HCT116 (cell line): ENCODE results near the gene WDR17.

Experiments used
- CTCF ChIP-seq, 3 experiments: fragments of 200-600 bp in 1 of 3; sonication (generic) in 1 of 3; IDR thresholded peaks in 2 of 3; conservative IDR thresholded peaks in 1 of 3; 2 replicates each; pipeline ENCODE4 v1.5.1; 2012 to 2017; ENCODE audit warnings: low read depth in 2 of 3, low read length in 2 of 3, antibody characterized with exemption in 1 of 3, borderline replicate concordance in 1 of 3, control low read depth in 1 of 3, mild to moderate bottlenecking in 1 of 3, mixed read lengths in 1 of 3, mixed run types in 1 of 3, moderate library complexity in 1 of 3; ENCODE audit not compliant: insufficient read depth in 1 of 3
- ELF1 ChIP-seq: IDR thresholded peaks from 2 replicates; pipeline ENCODE4 v1.6.1; 2012; ENCODE audit warnings: low read depth, borderline replicate concordance
- JUND ChIP-seq: IDR thresholded peaks from 2 replicates; pipeline ENCODE4 v1.6.1; 2012
- POLR2AphosphoS5 ChIP-seq: IDR thresholded peaks from 2 replicates; pipeline ENCODE4 v1.6.1; 2011; ENCODE audit warnings: mild to moderate bottlenecking, low read depth, low read length, moderate library complexity
- RAD21 ChIP-seq: IDR thresholded peaks from 2 replicates; pipeline ENCODE4 v1.6.1; 2012; ENCODE audit warnings: low read depth, mild to moderate bottlenecking
- YY1 ChIP-seq: IDR thresholded peaks from 2 replicates; pipeline ENCODE4 v1.6.1; 2011; ENCODE audit warnings: low read length, low read depth, moderate library complexity, mild to moderate bottlenecking; ENCODE audit not compliant: insufficient replicate concordance; ENCODE audit errors: extremely low read depth

- TF ChIP-seq CTCF (IDR thresholded peaks at IDR 0.05 in 2 of 3, conservative IDR thresholded peaks at IDR 0.05 in 1 of 3; ENCODE audit: borderline replicate concordance in 1 of 3, insufficient read depth in 1 of 3, low read depth in 2 of 3, low read length in 2 of 3) (no peak), RAD21 (no peak), ELF1 (no peak), POLR2AphosphoS5 (no peak), YY1 (no peak), JUND (no peak)
These were observed 42.1 kb downstream of the WDR17 start for GRCh38 chr4:176107695-176108094.
